ENCODE data around the gene RAD1.
A peak's percentile ranks its signal among the peaks of the same experiment; 100 is the strongest.

Gene RAD1

GRCh38 chr5:34916518-34916917, 1.2 kb upstream of the RAD1 start:
- no peak for DNase-seq (ENCODE audit: low read depth, low spot score)

GRCh38 chr5:34915856-34916192, 520 bp upstream of the RAD1 start:
- no peak for DNase-seq (ENCODE audit: low read depth, low spot score)

- no peak for DNase-seq (ENCODE audit: low read depth, low spot score)
Observed at GRCh38 chr5:34914671-34915138, 599 bp downstream of the RAD1 start.

GRCh38 chr5:34913072-34913471, 2.2 kb downstream of the RAD1 start:
- DNase-seq (ENCODE audit: low read depth, low spot score), result no peak

GRCh38 chr5:34905564-34905963, 9.7 kb downstream of the RAD1 start:
- no peak for DNase-seq (ENCODE audit: low read depth, low spot score)

- no peak for DNase-seq (ENCODE audit: low read depth, low spot score)
Observed at GRCh38 chr5:34903260-34903659, 12.0 kb downstream of the RAD1 start.

GRCh38 chr5:34900652-34901051, 14.7 kb downstream of the RAD1 start:
- DNase-seq (ENCODE audit: low read depth, low spot score), result no peak

GRCh38 chr5:34899066-34899465, 16.2 kb downstream of the RAD1 start:
- peak; percentile 37 for DNase-seq (ENCODE audit: low read depth, low spot score)

- DNase-seq (ENCODE audit: low read depth, low spot score), result peak; percentile 75
Observed at GRCh38 chr5:34898258-34898895, 16.9 kb downstream of the RAD1 start.

- DNase-seq (ENCODE audit: low read depth, low spot score), result no peak
Observed at GRCh38 chr5:34897646-34898045, 17.7 kb downstream of the RAD1 start.

GRCh38 chr5:34895641-34896419, 19.5 kb downstream of the RAD1 start:
- DNase-seq (ENCODE audit: low read depth, low spot score), result no peak

GRCh38 chr5:34894716-34895115, 20.6 kb downstream of the RAD1 start:
- DNase-seq (ENCODE audit: low read depth, low spot score), result no peak

GRCh38 chr5:34892414-34892813, 22.9 kb downstream of the RAD1 start:
- DNase-seq (ENCODE audit: low read depth, low spot score), result no peak

GRCh38 chr5:34891981-34892380, 23.3 kb downstream of the RAD1 start:
- DNase-seq (ENCODE audit: low read depth, low spot score), result no peak

GRCh38 chr5:34889394-34889793, 25.9 kb downstream of the RAD1 start:
- no peak for DNase-seq (ENCODE audit: low read depth, low spot score)

GRCh38 chr5:34886392-34887119, 28.7 kb downstream of the RAD1 start:
- no peak for DNase-seq (ENCODE audit: low read depth, low spot score)

- no peak for DNase-seq (ENCODE audit: low read depth, low spot score)
Observed at GRCh38 chr5:34881246-34881645, 34.1 kb downstream of the RAD1 start.

GRCh38 chr5:34876275-34876674, 39.0 kb downstream of the RAD1 start:
- no peak for DNase-seq (ENCODE audit: low read depth, low spot score)

GRCh38 chr5:34870382-34870781, 44.9 kb downstream of the RAD1 start:
- no peak for DNase-seq (ENCODE audit: low read depth, low spot score)

- no peak for DNase-seq (ENCODE audit: low read depth, low spot score)
Observed at GRCh38 chr5:34869256-34869655, 46.0 kb downstream of the RAD1 start.

GRCh38 chr5:34868791-34869190, 46.5 kb downstream of the RAD1 start:
- DNase-seq (ENCODE audit: low read depth, low spot score), result no peak

- DNase-seq (ENCODE audit: low read depth, low spot score), result no peak
Observed at GRCh38 chr5:34867660-34868059, 47.6 kb downstream of the RAD1 start.

All from ELF-1 (cell line).